Measurements from ENCODE around the gene GRWD1.

DNA sequence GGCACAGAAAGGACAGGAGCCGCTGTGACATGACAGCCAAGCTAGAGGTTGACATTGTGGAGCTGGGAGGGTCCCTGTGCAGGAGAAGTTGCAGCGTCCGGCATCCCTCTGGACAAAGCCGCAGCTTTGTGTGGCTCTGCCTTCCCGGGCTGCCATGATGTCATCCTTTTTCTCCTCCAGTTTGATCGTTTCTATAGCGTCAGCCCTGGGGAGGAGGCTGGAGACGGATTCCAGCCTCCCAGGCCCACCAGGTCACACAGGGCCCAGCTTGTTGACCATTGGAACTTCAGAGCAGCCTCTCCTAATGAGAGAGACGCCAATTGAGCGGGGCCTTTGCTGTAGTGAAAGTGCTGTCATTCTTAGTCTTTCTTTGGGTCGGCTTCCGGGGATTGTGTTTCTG is 5.8 kb downstream of the GRWD1 start:
- TF ChIP-seq, protein P1, sequence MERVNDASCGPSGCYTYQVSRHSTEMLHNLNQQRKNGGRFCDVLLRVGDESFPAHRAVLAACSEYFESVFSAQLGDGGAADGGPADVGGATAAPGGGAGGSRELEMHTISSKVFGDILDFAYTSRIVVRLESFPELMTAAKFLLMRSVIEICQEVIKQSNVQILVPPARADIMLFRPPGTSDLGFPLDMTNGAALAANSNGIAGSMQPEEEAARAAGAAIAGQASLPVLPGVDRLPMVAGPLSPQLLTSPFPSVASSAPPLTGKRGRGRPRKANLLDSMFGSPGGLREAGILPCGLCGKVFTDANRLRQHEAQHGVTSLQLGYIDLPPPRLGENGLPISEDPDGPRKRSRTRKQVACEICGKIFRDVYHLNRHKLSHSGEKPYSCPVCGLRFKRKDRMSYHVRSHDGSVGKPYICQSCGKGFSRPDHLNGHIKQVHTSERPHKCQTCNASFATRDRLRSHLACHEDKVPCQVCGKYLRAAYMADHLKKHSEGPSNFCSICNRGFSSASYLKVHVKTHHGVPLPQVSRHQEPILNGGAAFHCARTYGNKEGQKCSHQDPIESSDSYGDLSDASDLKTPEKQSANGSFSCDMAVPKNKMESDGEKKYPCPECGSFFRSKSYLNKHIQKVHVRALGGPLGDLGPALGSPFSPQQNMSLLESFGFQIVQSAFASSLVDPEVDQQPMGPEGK (CRISPR knock-in tag; IDR thresholded peaks at IDR 0.05; ENCODE audit: borderline replicate concordance) = no peak
- TF ChIP-seq TCF4 (CRISPR knock-in tag; IDR thresholded peaks at IDR 0.05; ENCODE audit: borderline replicate concordance) (no peak), PPARA (CRISPR knock-in tag; IDR thresholded peaks at IDR 0.05; ENCODE audit: borderline replicate concordance) (no peak), BACH2 (CRISPR knock-in tag; IDR thresholded peaks at IDR 0.05; ENCODE audit: borderline replicate concordance) (no peak), ZFP3 (CRISPR knock-in tag; IDR thresholded peaks at IDR 0.05) (no peak), SNAI2 (CRISPR knock-in tag; IDR thresholded peaks at IDR 0.05) (no peak), ZNF565 (CRISPR knock-in tag; conservative IDR thresholded peaks at IDR 0.05; ENCODE audit: low read depth) (no peak)
- TF ChIP-seq, protein P2, sequence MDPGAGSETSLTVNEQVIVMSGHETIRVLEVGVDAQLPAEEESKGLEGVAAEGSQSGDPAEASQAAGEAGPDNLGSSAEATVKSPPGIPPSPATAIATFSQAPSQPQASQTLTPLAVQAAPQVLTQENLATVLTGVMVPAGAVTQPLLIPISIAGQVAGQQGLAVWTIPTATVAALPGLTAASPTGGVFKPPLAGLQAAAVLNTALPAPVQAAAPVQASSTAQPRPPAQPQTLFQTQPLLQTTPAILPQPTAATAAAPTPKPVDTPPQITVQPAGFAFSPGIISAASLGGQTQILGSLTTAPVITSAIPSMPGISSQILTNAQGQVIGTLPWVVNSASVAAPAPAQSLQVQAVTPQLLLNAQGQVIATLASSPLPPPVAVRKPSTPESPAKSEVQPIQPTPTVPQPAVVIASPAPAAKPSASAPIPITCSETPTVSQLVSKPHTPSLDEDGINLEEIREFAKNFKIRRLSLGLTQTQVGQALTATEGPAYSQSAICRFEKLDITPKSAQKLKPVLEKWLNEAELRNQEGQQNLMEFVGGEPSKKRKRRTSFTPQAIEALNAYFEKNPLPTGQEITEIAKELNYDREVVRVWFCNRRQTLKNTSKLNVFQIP (CRISPR knock-in tag; IDR thresholded peaks at IDR 0.05; ENCODE audit: borderline replicate concordance, low read depth) = no peak

Data from SK-N-SH treated with all-trans-retinoic acid at 6 μM for 48 hours (cell line).